Ascending aorta (tissue), 2 donors: ENCODE measurements around the gene DMRT3. TPM values are rescaled to one million over a fixed set of nuclear protein-coding genes. Genes with fewer than 3 reads are reported as not detected.

Source experiments
- DNase-seq, 2 donors: peaks; one replicate each; pipeline ENCODE4 v3.0.0-alpha.2; 2019; ENCODE audit warnings: low spot score in 2 of 2
- H3K27ac ChIP-seq, 2 donors: fragments of 200-600 bp; sonication (generic); one replicate each; pipeline ENCODE4 v1.5.1; 2016 to 2017; ENCODE audit warnings: mild to moderate bottlenecking in 1 of 2
- H3K27me3 ChIP-seq: fragments of 200-600 bp; sonication (generic); one replicate; pipeline ENCODE4 v1.5.1; 2017
- H3K36me3 ChIP-seq, 2 donors: fragments of 200-600 bp; sonication (generic); one replicate each; pipeline ENCODE4 v1.5.1; 2016
- H3K4me1 ChIP-seq, 2 donors: fragments of 200-600 bp; sonication (generic); one replicate each; pipeline ENCODE4 v1.5.1; 2016 to 2017; ENCODE audit warnings: mild to moderate bottlenecking in 1 of 2
- H3K4me3 ChIP-seq, 2 donors: fragments of 200-600 bp; sonication (generic); one replicate each; pipeline ENCODE4 v1.5.1; 2016 to 2017; ENCODE audit warnings: mild to moderate bottlenecking in 1 of 2
- H3K9me3 ChIP-seq, 2 donors: fragments of 200-600 bp; sonication (generic); one replicate each; pipeline ENCODE4 v1.5.1; 2016
- intact Hi-C: fragments of 100-400 bp; cut with DNase I; formaldehyde crosslinking; loops from one replicate; pipeline ENCODE4 v1.15.1; 2023
- total RNA-seq: library from RNA; depleted of rRNA; stranded (reverse); fragments of >200 nt; gene quantifications from one replicate; pipeline ENCODE4 v1.1.0, GENCODE V29; 2016
- TF ChIP-seq, protein P1 (sequence below), 3 experiments: fragments of 200-600 bp in 2 of 3; fragments of 450-650 bp in 1 of 3; sonication (generic) in 2 of 3; IDR thresholded peaks; one replicate each; pipeline ENCODE4 v1.5.1; 2016 to 2019; ENCODE audit warnings: antibody characterized with exemption in 3 of 3, mild to moderate bottlenecking in 1 of 3, moderate library complexity in 1 of 3

Gene DMRT3
- total RNA-seq, 1 donor from 2014 or later: not detected

DNA sequence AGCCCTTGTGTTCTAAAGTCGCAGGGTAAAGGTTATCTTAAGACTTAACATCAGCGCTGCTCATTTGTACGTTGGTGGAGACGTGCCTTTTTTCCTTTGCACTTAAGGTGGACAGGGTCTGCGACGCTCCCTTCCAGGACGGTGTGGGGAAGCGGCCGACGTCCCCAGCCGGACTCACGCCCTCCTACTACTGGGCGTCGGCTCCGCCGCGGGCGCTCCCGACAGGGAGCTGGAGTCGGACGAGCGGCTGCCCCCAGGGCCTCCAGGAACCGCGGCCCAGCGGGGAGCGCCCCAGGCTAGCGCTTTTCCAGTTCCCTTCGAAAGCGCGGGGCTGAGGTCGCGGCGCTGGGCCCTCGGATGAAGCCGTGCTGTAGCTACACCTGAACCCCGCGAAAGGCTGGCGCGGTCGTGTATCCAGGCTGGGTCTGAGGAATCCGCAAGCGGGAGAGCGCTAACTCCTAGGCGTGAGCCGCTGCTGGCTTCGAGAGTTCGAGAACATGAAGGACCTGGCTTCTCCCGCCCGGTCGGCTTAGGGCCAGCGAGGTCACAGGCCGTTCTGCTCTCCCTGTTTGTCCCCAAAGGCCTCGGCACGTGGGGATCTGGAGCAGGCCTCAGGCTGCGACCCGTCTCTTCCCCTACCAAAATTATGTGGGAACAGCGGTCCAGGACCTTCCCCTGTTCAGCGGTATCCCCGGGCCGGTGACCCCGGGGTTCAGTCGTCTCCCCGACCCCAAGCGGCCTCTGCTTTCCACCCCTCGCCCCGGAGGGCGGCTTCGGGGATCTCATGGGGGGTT is 3.8 kb upstream of the DMRT3 start:
- H3K9me3 ChIP-seq: no peaks in the 10 kb centered on the region
- H3K4me1 ChIP-seq: peaks cover 8 to 13% of the 10 kb centered on the region in 2 donors
- DNase-seq: no peak
- intact Hi-C loops: no loop called here
- H3K4me3 ChIP-seq: peak overlapping the region; percentile 28 to 52
- no peaks in the 10 kb centered on the region for H3K36me3 ChIP-seq
- H3K27me3 ChIP-seq: peaks cover 45% of the 10 kb centered on the region
- no peak overlapping the region for H3K27ac ChIP-seq
- TF ChIP-seq, protein P1, sequence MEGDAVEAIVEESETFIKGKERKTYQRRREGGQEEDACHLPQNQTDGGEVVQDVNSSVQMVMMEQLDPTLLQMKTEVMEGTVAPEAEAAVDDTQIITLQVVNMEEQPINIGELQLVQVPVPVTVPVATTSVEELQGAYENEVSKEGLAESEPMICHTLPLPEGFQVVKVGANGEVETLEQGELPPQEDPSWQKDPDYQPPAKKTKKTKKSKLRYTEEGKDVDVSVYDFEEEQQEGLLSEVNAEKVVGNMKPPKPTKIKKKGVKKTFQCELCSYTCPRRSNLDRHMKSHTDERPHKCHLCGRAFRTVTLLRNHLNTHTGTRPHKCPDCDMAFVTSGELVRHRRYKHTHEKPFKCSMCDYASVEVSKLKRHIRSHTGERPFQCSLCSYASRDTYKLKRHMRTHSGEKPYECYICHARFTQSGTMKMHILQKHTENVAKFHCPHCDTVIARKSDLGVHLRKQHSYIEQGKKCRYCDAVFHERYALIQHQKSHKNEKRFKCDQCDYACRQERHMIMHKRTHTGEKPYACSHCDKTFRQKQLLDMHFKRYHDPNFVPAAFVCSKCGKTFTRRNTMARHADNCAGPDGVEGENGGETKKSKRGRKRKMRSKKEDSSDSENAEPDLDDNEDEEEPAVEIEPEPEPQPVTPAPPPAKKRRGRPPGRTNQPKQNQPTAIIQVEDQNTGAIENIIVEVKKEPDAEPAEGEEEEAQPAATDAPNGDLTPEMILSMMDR (IDR thresholded peaks at IDR 0.05): no peak

DNA sequence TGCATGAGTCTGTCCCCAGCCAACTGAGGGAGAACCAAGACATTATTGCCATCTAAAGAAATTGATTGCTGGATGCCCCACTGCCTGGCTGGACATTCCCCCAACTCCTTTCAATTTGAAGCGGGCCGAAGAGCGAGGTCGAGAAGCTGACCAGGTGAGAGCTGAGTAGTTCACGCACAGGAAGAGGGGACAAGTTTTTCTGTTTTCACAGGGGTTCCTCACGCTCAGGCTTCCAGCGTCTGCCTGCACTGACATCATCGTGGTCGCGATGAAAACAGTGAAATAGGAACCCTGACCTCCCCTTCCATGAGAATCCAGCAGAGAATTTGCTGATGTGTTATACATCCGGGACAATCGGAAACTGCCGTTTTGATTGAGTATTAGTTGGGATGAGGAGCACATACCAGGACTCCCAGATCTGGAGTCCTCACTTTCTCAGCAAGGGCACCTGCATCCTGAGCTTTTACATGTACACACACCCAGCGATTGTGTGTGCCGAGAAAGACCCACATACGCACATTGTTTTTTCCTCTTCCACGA is 3.1 kb upstream of the DMRT3 start:
- TF ChIP-seq, protein P1 (IDR thresholded peaks at IDR 0.05): no peak
- intact Hi-C loops: no loop called here
- no peaks in the 10 kb centered on the region for H3K9me3 ChIP-seq
- DNase-seq: no peak
- H3K36me3 ChIP-seq: no peaks in the 10 kb centered on the region
- H3K27ac ChIP-seq: no peak overlapping the region
- peaks cover 8 to 13% of the 10 kb centered on the region in 2 donors for H3K4me1 ChIP-seq
- no peak overlapping the region for H3K4me3 ChIP-seq
- peaks cover 45% of the 10 kb centered on the region for H3K27me3 ChIP-seq

DNA sequence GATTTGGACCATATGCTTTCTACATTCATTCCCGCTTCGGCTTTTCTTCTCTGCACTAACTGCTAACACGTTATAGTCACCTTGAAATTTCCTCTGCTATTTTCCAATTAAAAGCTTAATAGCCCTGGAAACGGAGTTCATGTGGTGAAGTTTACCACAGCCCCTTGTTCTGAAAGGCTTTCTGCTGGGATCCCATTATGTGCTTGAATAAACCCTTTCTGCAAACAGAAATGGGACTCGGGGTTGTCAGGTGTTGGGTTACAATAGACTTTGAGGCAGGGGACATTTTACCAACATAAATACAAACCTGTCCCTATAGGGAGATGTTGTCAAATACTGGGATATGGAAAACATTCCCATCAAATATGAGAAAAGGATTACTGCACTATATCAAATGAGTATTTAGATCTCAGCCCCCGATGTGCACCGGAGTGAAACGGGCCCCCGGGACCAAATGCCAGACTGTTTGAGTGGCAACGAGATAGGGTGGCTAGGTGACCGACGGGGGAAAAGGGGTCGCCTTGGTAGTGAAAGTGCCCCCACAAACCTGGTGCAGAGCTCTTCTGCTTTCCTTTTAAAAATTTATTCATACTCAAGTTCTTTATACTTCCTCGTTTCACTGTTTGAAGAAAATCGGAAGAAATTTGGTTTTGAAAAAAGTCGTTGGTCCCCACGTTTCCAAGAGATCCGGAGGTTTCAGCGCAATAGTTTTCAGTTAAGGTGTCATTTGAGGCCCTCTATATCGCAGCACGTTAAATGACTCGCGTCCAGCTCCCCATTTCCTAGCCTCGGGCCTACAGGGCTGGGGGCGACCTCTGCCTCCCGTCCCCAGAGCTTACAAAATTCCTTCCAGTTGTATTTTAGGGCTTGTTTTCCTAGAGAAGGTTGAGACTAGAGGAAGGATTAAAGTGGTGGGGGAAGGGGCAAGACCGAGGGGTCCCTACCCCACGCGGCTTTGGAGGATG is 2.1 kb upstream of the DMRT3 start:
- Histone ChIP-seq H3K4me3 (no peak overlapping the region), H3K27me3 (peaks cover 43% of the 10 kb centered on the region), H3K27ac (no peak overlapping the region), H3K9me3 (no peaks in the 10 kb centered on the region), H3K4me1 (peaks cover 8 to 13% of the 10 kb centered on the region in 2 donors), H3K36me3 (no peaks in the 10 kb centered on the region)
- DNase-seq: no peak
- intact Hi-C loops: no loop called here
- TF ChIP-seq, protein P1 (IDR thresholded peaks at IDR 0.05): no peak

DNA sequence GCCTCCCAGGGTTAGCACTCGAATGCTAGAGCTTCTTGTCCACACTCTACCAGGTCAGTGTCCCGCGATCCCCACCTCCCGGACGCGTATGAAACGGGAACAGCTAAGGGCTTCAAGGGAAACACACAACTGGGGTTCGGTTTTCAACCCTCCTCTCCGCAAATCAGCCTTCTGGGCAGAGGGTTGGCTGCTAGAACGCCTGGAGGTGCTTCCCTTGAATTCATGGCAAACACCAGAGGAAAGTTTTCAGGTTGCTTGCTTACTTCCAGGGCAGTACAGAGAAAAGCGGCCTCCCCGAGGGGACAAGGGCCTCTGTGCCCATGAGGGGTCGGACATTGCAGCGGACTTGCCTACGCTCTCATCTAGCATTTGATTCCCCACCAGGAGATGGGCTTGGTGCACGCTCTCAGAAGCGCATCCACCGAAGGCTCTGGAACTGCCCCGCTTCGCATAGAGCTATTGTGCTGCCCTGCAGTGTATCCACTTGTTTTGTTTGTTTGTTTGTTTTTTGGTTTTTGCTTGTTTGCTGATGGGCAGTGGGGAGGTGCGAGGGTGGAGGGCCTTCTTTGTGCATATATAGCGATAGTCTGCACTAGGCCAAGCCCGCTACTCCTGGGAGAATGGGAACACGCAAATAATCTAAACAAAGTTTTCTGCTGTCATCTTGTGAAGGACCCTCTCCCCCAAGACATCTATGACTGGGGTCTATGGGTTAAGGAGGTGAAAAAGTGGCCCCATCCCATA is 1.3 kb upstream of the DMRT3 start:
- intact Hi-C loops: no loop called here
- DNase-seq: no peak
- TF ChIP-seq, protein P1 (IDR thresholded peaks at IDR 0.05): no peak
- Histone ChIP-seq H3K36me3 (no peaks in the 10 kb centered on the region), H3K4me1 (peaks cover 8 to 13% of the 10 kb centered on the region in 2 donors), H3K27me3 (peaks cover 34% of the 10 kb centered on the region), H3K9me3 (no peaks in the 10 kb centered on the region), H3K27ac (no peak overlapping the region), H3K4me3 (no peak overlapping the region)

DNA sequence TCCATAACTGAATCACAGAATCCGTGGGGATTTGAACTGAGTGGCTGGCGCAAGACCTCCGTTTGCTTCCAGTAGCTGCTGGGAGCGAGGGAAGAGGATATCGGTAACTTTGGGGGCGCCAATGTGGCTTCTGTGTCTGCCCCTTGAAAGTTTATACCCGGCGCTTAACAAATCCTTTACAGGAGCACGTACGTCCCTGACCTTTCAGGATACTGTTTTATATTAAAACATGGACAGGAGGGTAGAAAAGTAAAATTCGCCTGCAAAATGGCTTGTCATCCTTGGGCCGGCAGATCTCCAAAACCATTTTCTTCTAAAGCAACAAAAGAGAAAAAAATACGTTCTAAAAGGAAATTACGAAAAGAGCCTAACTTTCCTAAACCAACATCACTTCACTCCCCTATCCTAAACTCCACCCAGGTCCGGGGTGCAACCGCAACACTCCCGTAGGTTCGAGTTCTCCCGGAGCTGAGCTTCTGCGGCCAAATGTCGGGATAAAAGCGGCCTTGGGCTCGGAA is 656 bp upstream of the DMRT3 start:
- Histone ChIP-seq H3K9me3 (no peaks in the 10 kb centered on the region), H3K27me3 (peaks cover 28% of the 10 kb centered on the region), H3K36me3 (no peaks in the 10 kb centered on the region), H3K4me1 (peaks cover 8 to 13% of the 10 kb centered on the region in 2 donors), H3K4me3 (no peak overlapping the region), H3K27ac (no peak overlapping the region)
- intact Hi-C loops: no loop called here
- DNase-seq: no peak
- TF ChIP-seq, protein P1 (IDR thresholded peaks at IDR 0.05): no peak
